GM12878 (cell line): ENCODE measurements around the gene SOX10. TPM values are rescaled to one million over a fixed set of nuclear protein-coding genes. Genes with fewer than 3 reads are reported as not detected.

ENCODE experiments used
- ASH2L ChIP-seq: fragments of 300-600, 200-600 bp; sonication (generic); IDR thresholded peaks from 2 replicates; pipeline ENCODE4 v1.6.1; 2017; ENCODE audit warnings: low read depth, mild to moderate bottlenecking, borderline replicate concordance
- BCLAF1 ChIP-seq: fragments of 450-650 bp; IDR thresholded peaks from 2 replicates; pipeline ENCODE4 v1.6.1; 2017; ENCODE audit warnings: antibody characterized with exemption, mild to moderate bottlenecking, moderate library complexity
- CHD4 ChIP-seq: fragments of 200-600 bp; sonication (generic); IDR thresholded peaks from 2 replicates; pipeline ENCODE4 v1.6.1; 2016; ENCODE audit warnings: mild to moderate bottlenecking
- E2F4 ChIP-seq: IDR thresholded peaks from 2 replicates; pipeline ENCODE4 v1.6.1; 2012; ENCODE audit warnings: low read depth, low read length, improper control_type of control experiment
- IKZF2 ChIP-seq, 2 experiments: fragments of 450-650 bp; IDR thresholded peaks; 2 replicates each; pipeline ENCODE4 v1.6.1; 2017; ENCODE audit warnings: mild to moderate bottlenecking in 2 of 2, moderate library complexity in 2 of 2
- KDM1A ChIP-seq: fragments of 200-600 bp; sonication (generic); IDR thresholded peaks from 2 replicates; pipeline ENCODE4 v1.6.1; 2016; ENCODE audit warnings: borderline replicate concordance
- MTA3 ChIP-seq: IDR thresholded peaks from 2 replicates; pipeline ENCODE4 v1.6.1; 2012; ENCODE audit warnings: low read length, inconsistent platforms, borderline replicate concordance
- NFIC ChIP-seq: IDR thresholded peaks from 2 replicates; pipeline ENCODE4 v1.6.1; 2012; ENCODE audit warnings: low read depth, mild to moderate bottlenecking, inconsistent platforms, low read length, moderate library complexity
- PAX8 ChIP-seq: fragments of 450-650 bp; IDR thresholded peaks from 2 replicates; pipeline ENCODE4 v1.6.1; 2017; ENCODE audit warnings: mild to moderate bottlenecking, moderate library complexity
- POU2F2 ChIP-seq: IDR thresholded peaks from 3 replicates; pipeline ENCODE4 v1.6.1; 2011; ENCODE audit warnings: low read depth, mild to moderate bottlenecking, low read length, borderline replicate concordance
- SIX5 ChIP-seq: IDR thresholded peaks from 2 replicates; pipeline ENCODE4 v1.6.1; 2011; ENCODE audit warnings: mild to moderate bottlenecking, low read depth, low read length, moderate library complexity; ENCODE audit not compliant: severe bottlenecking
- SP1 ChIP-seq: IDR thresholded peaks from one replicate; pipeline ENCODE4 v1.6.1; 2011; ENCODE audit warnings: low read depth, low read length
- SREBF1 ChIP-seq: IDR thresholded peaks from 2 replicates; pipeline ENCODE4 v1.6.1; 2012; ENCODE audit warnings: mild to moderate bottlenecking, low read length
- polyA plus RNA-seq, 11 experiments: library from polyadenylated mRNA; depleted of rRNA in 4 of 11; unstranded in 6 of 11; stranded (reverse) in 5 of 11; fragments of >200 nt; fragmentation: Nextera tagmentation in 4 of 11; fragmentation: Illumina TruSeq in 1 of 11; extraction: Ambion mirVana in 4 of 11; extraction: Trizol in 1 of 11; gene quantifications; 1 replicate in 1 of 11; 2 replicates in 10 of 11; pipeline versions ENCODE4 v1.2.1 to v1.2.3, GENCODE V29; 2011 to 2016; ENCODE audit warnings: inconsistent platforms in 2 of 11, missing spikeins in 2 of 11, low read depth in 1 of 11
- total RNA-seq, 4 experiments: library from RNA; depleted of rRNA in 3 of 4; stranded (reverse); fragments of >200 nt in 3 of 4; fragmentation: Illumina TruSeq in 1 of 4; extraction: Trizol in 1 of 4; gene quantifications; 2 replicates each; pipeline versions ENCODE4 v1.2.1 to v1.2.3, GENCODE V29; 2013 to 2021

Gene SOX10
- total and polyA plus RNA-seq, 10 of the 15 experiments (the other 5 are each of a cell fraction or from before 2014, with no cell fraction given): 0.05 TPM; not detected in 9

- TF ChIP-seq CHD4 (no peak), SP1 (no peak), IKZF2 (IDR thresholded peaks at IDR 0.05) (no peak), NFIC (no peak), ASH2L (no peak), MTA3 (no peak), KDM1A (no peak), E2F4 (no peak), SIX5 (no peak), BCLAF1 (no peak), PAX8 (no peak), POU2F2 (no peak), SREBF1 (no peak)
Measured at GRCh38 chr22:37931893-37932389, 52.4 kb downstream of the SOX10 start (continued).
